SK-N-SH treated with all-trans-retinoic acid at 6 μM for 48 hours (cell line): ENCODE measurements around the gene PAOX.

Source experiments
- ARNTL ChIP-seq: fragments of 450-650 bp; formaldehyde crosslinking; IDR thresholded peaks from 2 replicates; pipeline ENCODE4 v1.5.0; 2020; ENCODE audit warnings: low read depth, mild to moderate bottlenecking, moderate library complexity, borderline replicate concordance
- RARB ChIP-seq: fragments of 250-450 bp; sonication (Bioruptor Pico); IDR thresholded peaks from 2 replicates; pipeline ENCODE4 v1.8.0; 2021; ENCODE audit warnings: mild to moderate bottlenecking, moderate library complexity
- ZC3H10 ChIP-seq: fragments of 250-450 bp; sonication (Bioruptor Pico); IDR thresholded peaks from 2 replicates; pipeline ENCODE4 v1.5.1; 2021; ENCODE audit warnings: mild to moderate bottlenecking, moderate library complexity
- ZFP3 ChIP-seq: fragments of 250-450 bp; sonication (Bioruptor Pico); IDR thresholded peaks from 2 replicates; pipeline ENCODE4 v1.5.0; 2020; ENCODE audit warnings: mild to moderate bottlenecking, moderate library complexity
- ZFP30 ChIP-seq: fragments of 450-650 bp; formaldehyde crosslinking; IDR thresholded peaks from 2 replicates; pipeline ENCODE4 v1.5.0; 2022; ENCODE audit warnings: mild to moderate bottlenecking, moderate library complexity
- ZNF565 ChIP-seq: fragments of 450-650 bp; formaldehyde crosslinking; conservative IDR thresholded peaks from 2 replicates; pipeline ENCODE4 v1.5.0; 2020; ENCODE audit warnings: low read depth, mild to moderate bottlenecking, moderate library complexity
- ZNF8 ChIP-seq: fragments of 450-650 bp; formaldehyde crosslinking; IDR thresholded peaks from 2 replicates; pipeline ENCODE4 v1.5.0; 2020; ENCODE audit warnings: mild to moderate bottlenecking, moderate library complexity
- TF ChIP-seq, protein P1 (sequence below): fragments of 250-450 bp; sonication (Bioruptor Pico); IDR thresholded peaks from 2 replicates; pipeline ENCODE4 v1.8.0; 2020; ENCODE audit warnings: mild to moderate bottlenecking, moderate library complexity, borderline replicate concordance
- TF ChIP-seq, protein P2 (sequence below): fragments of 250-450 bp; sonication (Bioruptor Pico); IDR thresholded peaks from 2 replicates; pipeline ENCODE4 v1.5.1; 2020; ENCODE audit warnings: low read depth, mild to moderate bottlenecking, moderate library complexity

DNA sequence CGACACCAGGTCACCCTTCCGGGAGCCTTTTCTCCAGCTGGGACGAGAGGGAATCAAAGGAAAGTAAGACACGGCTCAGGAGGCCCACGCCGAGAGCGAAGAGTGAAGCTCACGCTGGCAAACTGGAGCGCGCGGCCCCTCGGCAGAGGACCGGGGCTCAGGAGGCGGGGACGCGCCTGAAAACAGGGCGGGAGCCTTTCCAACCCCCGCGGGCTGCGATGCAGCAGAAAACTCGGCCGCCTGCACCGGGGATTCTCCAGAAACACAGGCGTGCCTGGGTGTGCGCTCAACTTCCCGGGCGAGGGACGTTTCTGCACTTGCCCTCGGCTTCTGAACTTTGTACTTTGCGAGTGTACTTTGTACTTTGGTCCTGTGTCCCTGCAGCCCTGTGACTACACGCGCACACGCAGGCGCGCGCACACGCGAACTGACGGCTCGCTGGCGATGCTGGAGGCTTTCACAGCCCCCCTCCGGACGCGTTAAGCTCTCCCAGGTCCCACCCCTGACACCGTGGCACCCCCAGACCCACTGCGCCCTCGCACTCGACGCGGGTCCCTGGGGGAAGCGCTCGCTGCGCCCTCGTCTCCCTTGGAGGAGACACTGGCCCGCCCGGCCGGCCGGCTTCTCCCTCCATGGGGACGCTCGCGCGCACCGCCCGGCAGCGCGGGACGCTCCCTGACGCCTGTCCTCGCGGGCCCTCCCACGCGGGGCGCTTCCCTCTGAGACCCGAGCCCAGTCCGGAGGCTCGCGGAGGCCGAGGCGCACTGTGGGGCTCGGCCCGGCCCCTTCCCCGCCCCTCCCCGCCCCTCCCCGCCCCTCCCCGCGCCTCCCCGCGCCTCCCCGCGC lies 588 bp upstream of the PAOX start:
- TF ChIP-seq ZFP30 (no peak), ZNF565 (CRISPR knock-in tag) (no peak), ZC3H10 (CRISPR knock-in tag) (no peak), ZFP3 (CRISPR knock-in tag) (no peak), ARNTL (no peak), ZNF8 (CRISPR knock-in tag) (no peak), RARB (CRISPR knock-in tag) (no peak)
- TF ChIP-seq, protein P1, sequence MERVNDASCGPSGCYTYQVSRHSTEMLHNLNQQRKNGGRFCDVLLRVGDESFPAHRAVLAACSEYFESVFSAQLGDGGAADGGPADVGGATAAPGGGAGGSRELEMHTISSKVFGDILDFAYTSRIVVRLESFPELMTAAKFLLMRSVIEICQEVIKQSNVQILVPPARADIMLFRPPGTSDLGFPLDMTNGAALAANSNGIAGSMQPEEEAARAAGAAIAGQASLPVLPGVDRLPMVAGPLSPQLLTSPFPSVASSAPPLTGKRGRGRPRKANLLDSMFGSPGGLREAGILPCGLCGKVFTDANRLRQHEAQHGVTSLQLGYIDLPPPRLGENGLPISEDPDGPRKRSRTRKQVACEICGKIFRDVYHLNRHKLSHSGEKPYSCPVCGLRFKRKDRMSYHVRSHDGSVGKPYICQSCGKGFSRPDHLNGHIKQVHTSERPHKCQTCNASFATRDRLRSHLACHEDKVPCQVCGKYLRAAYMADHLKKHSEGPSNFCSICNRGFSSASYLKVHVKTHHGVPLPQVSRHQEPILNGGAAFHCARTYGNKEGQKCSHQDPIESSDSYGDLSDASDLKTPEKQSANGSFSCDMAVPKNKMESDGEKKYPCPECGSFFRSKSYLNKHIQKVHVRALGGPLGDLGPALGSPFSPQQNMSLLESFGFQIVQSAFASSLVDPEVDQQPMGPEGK (CRISPR knock-in tag) = no peak
- TF ChIP-seq, protein P2, sequence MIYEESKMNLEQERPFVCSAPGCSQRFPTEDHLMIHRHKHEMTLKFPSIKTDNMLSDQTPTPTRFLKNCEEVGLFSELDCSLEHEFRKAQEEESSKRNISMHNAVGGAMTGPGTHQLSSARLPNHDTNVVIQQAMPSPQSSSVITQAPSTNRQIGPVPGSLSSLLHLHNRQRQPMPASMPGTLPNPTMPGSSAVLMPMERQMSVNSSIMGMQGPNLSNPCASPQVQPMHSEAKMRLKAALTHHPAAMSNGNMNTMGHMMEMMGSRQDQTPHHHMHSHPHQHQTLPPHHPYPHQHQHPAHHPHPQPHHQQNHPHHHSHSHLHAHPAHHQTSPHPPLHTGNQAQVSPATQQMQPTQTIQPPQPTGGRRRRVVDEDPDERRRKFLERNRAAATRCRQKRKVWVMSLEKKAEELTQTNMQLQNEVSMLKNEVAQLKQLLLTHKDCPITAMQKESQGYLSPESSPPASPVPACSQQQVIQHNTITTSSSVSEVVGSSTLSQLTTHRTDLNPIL (CRISPR knock-in tag) = no peak
